Keratinocyte (primary cell): Measurements from ENCODE around the gene IST1. TPM values are rescaled to one million over a fixed set of nuclear protein-coding genes. Genes with fewer than 3 reads are reported as not detected.

Experiments used
- DNase-seq: peaks from one replicate; pipeline ENCODE4 v3.0.0-alpha.2; 2011; ENCODE audit warnings: low read depth, missing footprints, low spot score
- FAIRE-seq: peaks from 2 replicates; lab custom pipeline; 2011; peaks lifted over from hg19 to GRCh38; lab: Jason Lieb, UNC
- H2AFZ ChIP-seq: 2 replicates; pipeline ENCODE4 v1.6.0; 2012; ENCODE audit warnings: low read length, control low read depth, inconsistent platforms; ENCODE audit not compliant: control insufficient read depth
- H3K27ac ChIP-seq: 2 replicates; pipeline ENCODE4 v1.5.1; 2011; ENCODE audit warnings: low read length; ENCODE audit not compliant: control insufficient read depth, insufficient read depth
- H3K27me3 ChIP-seq: 3 replicates; pipeline ENCODE4 v1.6.0; 2011; ENCODE audit warnings: low read length; ENCODE audit not compliant: control insufficient read depth, insufficient read depth; ENCODE audit errors: extremely low read depth
- H3K36me3 ChIP-seq, 2 experiments: 2 replicates in 1 of 2; 3 replicates in 1 of 2; pipeline ENCODE4 v1.5.1; 2011; ENCODE audit warnings: low read length in 2 of 2, mild to moderate bottlenecking in 1 of 2; ENCODE audit not compliant: control insufficient read depth in 2 of 2, insufficient read depth in 2 of 2; ENCODE audit errors: extremely low read depth in 1 of 2
- H3K4me1 ChIP-seq: 3 replicates; pipeline ENCODE4 v1.5.1; 2011; ENCODE audit warnings: low read length; ENCODE audit not compliant: control insufficient read depth, insufficient read depth; ENCODE audit errors: extremely low read depth
- H3K4me2 ChIP-seq: 3 replicates; pipeline ENCODE4 v1.6.0; 2011; ENCODE audit warnings: low read depth, low read length; ENCODE audit not compliant: control insufficient read depth, insufficient read depth; ENCODE audit errors: extremely low read depth
- H3K4me3 ChIP-seq, 3 experiments: fragments of 200-600 bp in 1 of 3; sonication (generic) in 1 of 3; 2 replicates in 2 of 3; 3 replicates in 1 of 3; pipeline ENCODE4 v1.5.1; 2011 to 2016; ENCODE audit warnings: low read length in 3 of 3, mild to moderate bottlenecking in 3 of 3, control low read depth in 2 of 3, inconsistent platforms in 1 of 3, low read depth in 1 of 3, mixed read lengths in 1 of 3, mixed run types in 1 of 3, moderate library complexity in 1 of 3; ENCODE audit not compliant: control insufficient read depth in 2 of 3, insufficient read depth in 2 of 3; ENCODE audit errors: extremely low read depth in 1 of 3
- H3K79me2 ChIP-seq: 2 replicates; pipeline ENCODE4 v1.6.0; 2012; ENCODE audit warnings: low read length; ENCODE audit not compliant: control insufficient read depth, insufficient read depth
- H3K9ac ChIP-seq: 3 replicates; pipeline ENCODE4 v1.6.0; 2011; ENCODE audit warnings: low read length; ENCODE audit not compliant: control insufficient read depth, insufficient read depth; ENCODE audit errors: extremely low read depth
- H3K9me1 ChIP-seq: 3 replicates; pipeline ENCODE4 v1.6.0; 2011; ENCODE audit warnings: low read length; ENCODE audit not compliant: control insufficient read depth, insufficient read depth; ENCODE audit errors: extremely low read depth
- H3K9me3 ChIP-seq: 2 replicates; pipeline ENCODE4 v1.5.1; 2012; ENCODE audit warnings: low read depth, low read length; ENCODE audit not compliant: control insufficient read depth
- H4K20me1 ChIP-seq: 3 replicates; pipeline ENCODE4 v1.6.0; 2011; ENCODE audit warnings: low read length; ENCODE audit not compliant: control insufficient read depth, insufficient read depth; ENCODE audit errors: extremely low read depth
- EZH2 ChIP-seq: IDR thresholded peaks from one replicate; pipeline ENCODE4 v1.6.1; 2012; ENCODE audit warnings: inconsistent platforms, mild to moderate bottlenecking, low read length, moderate library complexity
- dilution Hi-C: fragments of 300-500 bp; cut with MboI; formaldehyde crosslinking; loops from one replicate; pipeline ENCODE4 v1.7.0; 2020; ENCODE audit warnings: low sequenced_read_pairs; ENCODE audit not compliant: extremely low pct_ligation_motif_present
- polyA plus RNA-seq, 5 experiments: library from polyadenylated mRNA; depleted of rRNA in 3 of 5; stranded (reverse) in 3 of 5; stranded (forward) in 1 of 5; unstranded in 1 of 5; fragments of >200 nt; gene quantifications; 1 replicate in 1 of 5; 2 replicates in 3 of 5; 3 replicates in 1 of 5; pipeline versions ENCODE4 v1.2.1 to v1.2.3, GENCODE V29; 2011 to 2012; ENCODE audit warnings: missing spikeins in 2 of 5, low read depth in 1 of 5, low replicate concordance in 1 of 5
- TF ChIP-seq, protein P1 (sequence below), 3 experiments: IDR thresholded peaks in 1 of 3; conservative IDR thresholded peaks in 1 of 3; optimal IDR thresholded peaks in 1 of 3; 2 replicates in 2 of 3; 3 replicates in 1 of 3; pipeline versions ENCODE3 to v1.5.1; 2011; ENCODE audit warnings: low read length in 3 of 3, mild to moderate bottlenecking in 3 of 3, moderate library complexity in 2 of 3, control low read depth in 1 of 3, inconsistent platforms in 1 of 3; ENCODE audit not compliant: insufficient read depth in 2 of 3; ENCODE audit errors: extremely low read depth in 1 of 3

Gene IST1
- polyA plus RNA-seq, 1 donor (not counting 4 experiments of a cell fraction or from before 2014, with no cell fraction given) = 188 TPM

DNA sequence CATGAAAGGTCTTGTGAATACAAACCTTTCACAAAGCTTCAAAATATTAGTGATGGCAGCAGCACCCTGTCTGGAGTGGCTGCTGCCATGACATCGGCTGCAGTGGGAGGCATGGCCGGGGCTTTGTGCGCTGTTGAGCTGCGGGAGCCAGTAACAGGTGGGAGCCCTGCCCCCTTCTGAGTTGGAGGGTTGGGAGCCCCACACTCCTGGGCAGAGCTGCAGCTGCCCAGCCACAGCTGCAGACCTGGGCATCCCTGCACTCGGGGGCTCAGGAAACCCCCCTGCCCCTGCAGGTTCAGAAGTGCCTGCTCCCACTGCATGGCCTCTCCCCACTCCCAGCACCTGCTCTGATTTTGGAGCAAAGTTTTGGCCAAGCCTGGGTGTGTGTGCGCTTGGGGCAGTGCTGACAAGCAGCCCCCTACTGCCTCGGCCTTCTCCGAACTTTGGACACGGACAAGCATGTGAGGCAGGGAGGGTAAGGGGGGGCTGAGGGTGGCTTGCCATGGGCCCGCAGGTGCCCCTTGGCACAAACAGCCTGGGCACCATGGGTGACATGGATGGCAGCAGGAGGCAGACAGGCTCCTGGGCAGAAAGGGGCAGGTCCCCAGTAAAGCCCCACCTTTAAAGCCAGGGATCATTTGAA is 42.7 kb downstream of the IST1 start:
- DNase-seq (no peak), FAIRE-seq (no peak)
- H3K9me1 ChIP-seq = no peaks in the 10 kb centered on the region
- H3K9me3 ChIP-seq = no peaks in the 10 kb centered on the region
- no peak for TF ChIP-seq EZH2
- TF ChIP-seq, protein P1, sequence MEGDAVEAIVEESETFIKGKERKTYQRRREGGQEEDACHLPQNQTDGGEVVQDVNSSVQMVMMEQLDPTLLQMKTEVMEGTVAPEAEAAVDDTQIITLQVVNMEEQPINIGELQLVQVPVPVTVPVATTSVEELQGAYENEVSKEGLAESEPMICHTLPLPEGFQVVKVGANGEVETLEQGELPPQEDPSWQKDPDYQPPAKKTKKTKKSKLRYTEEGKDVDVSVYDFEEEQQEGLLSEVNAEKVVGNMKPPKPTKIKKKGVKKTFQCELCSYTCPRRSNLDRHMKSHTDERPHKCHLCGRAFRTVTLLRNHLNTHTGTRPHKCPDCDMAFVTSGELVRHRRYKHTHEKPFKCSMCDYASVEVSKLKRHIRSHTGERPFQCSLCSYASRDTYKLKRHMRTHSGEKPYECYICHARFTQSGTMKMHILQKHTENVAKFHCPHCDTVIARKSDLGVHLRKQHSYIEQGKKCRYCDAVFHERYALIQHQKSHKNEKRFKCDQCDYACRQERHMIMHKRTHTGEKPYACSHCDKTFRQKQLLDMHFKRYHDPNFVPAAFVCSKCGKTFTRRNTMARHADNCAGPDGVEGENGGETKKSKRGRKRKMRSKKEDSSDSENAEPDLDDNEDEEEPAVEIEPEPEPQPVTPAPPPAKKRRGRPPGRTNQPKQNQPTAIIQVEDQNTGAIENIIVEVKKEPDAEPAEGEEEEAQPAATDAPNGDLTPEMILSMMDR (optimal IDR thresholded peaks at IDR 0.05 in 1 of 3, IDR thresholded peaks at IDR 0.05 in 1 of 3, conservative IDR thresholded peaks at IDR 0.05 in 1 of 3; ENCODE audit: extremely low read depth in 1 of 3, insufficient read depth in 2 of 3, low read length in 3 of 3) = no peak
- H3K27ac ChIP-seq = no peak overlapping the region
- H3K79me2 ChIP-seq = no peaks in the 10 kb centered on the region
- H3K4me1 ChIP-seq = no peaks in the 10 kb centered on the region
- no peaks in the 10 kb centered on the region for H4K20me1 ChIP-seq
- H3K4me3 ChIP-seq = no peak overlapping the region
- H3K27me3 ChIP-seq = no peaks in the 10 kb centered on the region
- H3K4me2 ChIP-seq = no peak overlapping the region
- dilution Hi-C loops = no loop called here
- H3K9ac ChIP-seq = no peak overlapping the region
- no peaks in the 10 kb centered on the region for H3K36me3 ChIP-seq
- H2AFZ ChIP-seq = no peak overlapping the region

DNA sequence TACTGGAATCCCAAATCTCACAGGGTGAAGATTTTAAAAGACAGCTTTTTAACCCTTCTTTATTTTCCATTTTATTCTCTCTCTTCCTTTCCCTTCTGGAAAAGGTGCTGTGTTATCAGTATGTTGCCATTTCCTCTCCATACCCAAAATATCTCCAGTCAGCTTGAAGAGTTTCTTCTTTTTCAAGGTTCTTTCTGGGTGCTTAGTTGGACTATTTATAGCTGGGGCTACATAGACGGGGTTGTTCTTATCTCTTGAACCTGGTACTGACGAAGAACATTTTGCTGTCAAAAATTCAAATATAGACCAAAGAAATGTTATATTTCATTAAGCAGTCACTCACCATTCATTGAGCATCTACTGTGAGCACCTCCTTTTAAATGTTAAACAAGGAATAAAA is 48.6 kb downstream of the IST1 start:
- Histone ChIP-seq H4K20me1 (no peaks in the 10 kb centered on the region), H3K4me2 (no peak overlapping the region), H2AFZ (no peak overlapping the region), H3K4me3 (no peak overlapping the region), H3K27ac (no peak overlapping the region), H3K27me3 (no peaks in the 10 kb centered on the region), H3K4me1 (no peaks in the 10 kb centered on the region), H3K9me1 (no peaks in the 10 kb centered on the region), H3K79me2 (no peaks in the 10 kb centered on the region), H3K9ac (no peak overlapping the region), H3K9me3 (no peaks in the 10 kb centered on the region), H3K36me3 (no peaks in the 10 kb centered on the region)
- DNase-seq = no peak
- TF ChIP-seq EZH2 = no peak
- TF ChIP-seq, protein P1 (optimal IDR thresholded peaks at IDR 0.05 in 1 of 3, IDR thresholded peaks at IDR 0.05 in 1 of 3, conservative IDR thresholded peaks at IDR 0.05 in 1 of 3; ENCODE audit: extremely low read depth in 1 of 3, insufficient read depth in 2 of 3, low read length in 3 of 3) = no peak
- FAIRE-seq = no peak
- dilution Hi-C loops = no loop called here
